Progenitor cell of endocrine pancreas (in vitro differentiated cells): Measurements from ENCODE around the gene ALKBH5. TPM values are rescaled to one million over a fixed set of nuclear protein-coding genes. Genes with fewer than 3 reads are reported as not detected.
"Not testable (repeated sequence)": the region's sequence is repeated elsewhere in the genome, so short reads cannot be mapped to it uniquely, and the experiment has no call there.

Experiments
- DNase-seq: peaks from one replicate; pipeline ENCODE4 v3.0.0; 2021; ENCODE audit warnings: low spot score; ENCODE audit not compliant: unreplicated experiment
- H3K27ac Mint-ChIP-seq: 2 replicates; pipeline ENCODE4 v1.8.0; 2021; ENCODE audit warnings: mild to moderate bottlenecking, moderate library complexity, mixed read lengths
- H3K27me3 Mint-ChIP-seq: 2 replicates; pipeline ENCODE4 v1.8.0; 2021; ENCODE audit warnings: mixed read lengths
- H3K36me3 Mint-ChIP-seq: 2 replicates; pipeline ENCODE4 v1.8.0; 2022; ENCODE audit warnings: mixed read lengths; ENCODE audit not compliant: insufficient read depth
- H3K4me1 Mint-ChIP-seq: 2 replicates; pipeline ENCODE4 v1.8.0; 2021; ENCODE audit warnings: low read depth, mixed read lengths
- H3K4me3 Mint-ChIP-seq: 2 replicates; pipeline ENCODE4 v1.8.0; 2021; ENCODE audit warnings: low read depth, mild to moderate bottlenecking, moderate library complexity, mixed read lengths
- H3K9me3 Mint-ChIP-seq: 2 replicates; pipeline ENCODE4 v1.8.0; 2021; ENCODE audit warnings: low read depth, mixed read lengths
- CTCF ChIP-seq: fragments of 200-600 bp; sonication (generic); IDR thresholded peaks from one replicate; pipeline ENCODE4 v1.5.0; 2021; ENCODE audit warnings: antibody characterized with exemption, mild to moderate bottlenecking; ENCODE audit not compliant: unreplicated experiment
- total RNA-seq: library from RNA; stranded (reverse); gene quantifications from 2 replicates; pipeline ENCODE4 v1.2.1, GENCODE V29; 2021

ALKBH5 gene
- total RNA-seq, 1 donor from 2014 or later = 78.1 TPM

GRCh38 chr17:18208092-18208491, 24.5 kb downstream of the ALKBH5 start:
- H3K9me3 Mint-ChIP-seq = no peaks in the 10 kb centered on the region
- H3K36me3 Mint-ChIP-seq = peaks cover 12% of the 10 kb centered on the region
- no peak for DNase-seq
- H3K4me3 Mint-ChIP-seq = no peak overlapping the region
- no peak for TF ChIP-seq CTCF
- H3K4me1 Mint-ChIP-seq = peaks cover 3% of the 10 kb centered on the region
- no peaks in the 10 kb centered on the region for H3K27me3 Mint-ChIP-seq
- no peak overlapping the region for H3K27ac Mint-ChIP-seq

DNA sequence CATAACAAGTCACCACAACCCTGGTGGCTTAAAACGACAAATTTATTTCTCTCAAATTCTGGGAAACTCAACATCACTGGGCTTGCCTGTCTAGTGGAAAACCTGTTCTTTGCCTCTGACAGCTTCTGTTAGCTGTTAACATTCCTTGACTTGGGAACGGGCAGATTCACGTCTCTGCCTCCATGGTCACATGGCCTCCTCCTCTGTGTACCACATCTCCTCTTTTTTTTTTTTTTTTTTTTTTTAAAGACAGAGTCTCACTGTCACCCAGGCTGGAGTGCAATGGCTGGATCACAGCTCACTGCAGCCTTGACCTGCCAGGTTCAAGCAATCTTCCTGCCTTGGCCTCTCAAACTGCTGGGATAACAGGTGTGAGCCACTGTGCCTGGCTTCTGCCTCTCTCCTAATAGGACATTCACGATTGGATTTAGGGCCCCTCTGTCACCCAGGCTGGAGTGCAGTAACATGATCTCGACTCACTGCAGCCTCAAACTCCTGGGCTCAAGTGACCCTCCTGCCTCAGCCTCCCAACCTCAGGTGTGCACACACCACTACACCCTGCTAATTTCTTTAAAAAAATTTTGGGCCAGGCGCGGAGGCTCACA, 30.1 kb downstream of the ALKBH5 start:
- H3K27me3 Mint-ChIP-seq = no peaks in the 10 kb centered on the region
- H3K27ac Mint-ChIP-seq = peak overlapping the region; percentile 33
- H3K4me3 Mint-ChIP-seq = no peak overlapping the region

GRCh38 chr17:18216906-18217305, 33.3 kb downstream of the ALKBH5 start:
- not testable (repeated sequence) for H3K4me3 Mint-ChIP-seq, DNase-seq, H3K27me3 Mint-ChIP-seq, H3K36me3 Mint-ChIP-seq, H3K27ac Mint-ChIP-seq, H3K4me1 Mint-ChIP-seq, H3K9me3 Mint-ChIP-seq

More for the DNA sequence above, 30.1 kb downstream of the ALKBH5 start:
- DNase-seq = no peak
- no peak for TF ChIP-seq CTCF
- Mint-ChIP-seq H3K9me3 (no peaks in the 10 kb centered on the region), H3K4me1 (no peaks in the 10 kb centered on the region), H3K36me3 (peaks cover 3% of the 10 kb centered on the region)

GRCh38 chr17:18217412-18218015, 33.9 kb downstream of the ALKBH5 start:
- no peaks in the 10 kb centered on the region for H3K4me1 Mint-ChIP-seq
- no peaks in the 10 kb centered on the region for H3K36me3 Mint-ChIP-seq
- H3K4me3 Mint-ChIP-seq = no peak overlapping the region
- peak; percentile 78 for DNase-seq
- H3K9me3 Mint-ChIP-seq = no peaks in the 10 kb centered on the region
- TF ChIP-seq CTCF = peak; percentile 85
- H3K27ac Mint-ChIP-seq = peak overlapping the region; percentile 56
- no peaks in the 10 kb centered on the region for H3K27me3 Mint-ChIP-seq

DNA sequence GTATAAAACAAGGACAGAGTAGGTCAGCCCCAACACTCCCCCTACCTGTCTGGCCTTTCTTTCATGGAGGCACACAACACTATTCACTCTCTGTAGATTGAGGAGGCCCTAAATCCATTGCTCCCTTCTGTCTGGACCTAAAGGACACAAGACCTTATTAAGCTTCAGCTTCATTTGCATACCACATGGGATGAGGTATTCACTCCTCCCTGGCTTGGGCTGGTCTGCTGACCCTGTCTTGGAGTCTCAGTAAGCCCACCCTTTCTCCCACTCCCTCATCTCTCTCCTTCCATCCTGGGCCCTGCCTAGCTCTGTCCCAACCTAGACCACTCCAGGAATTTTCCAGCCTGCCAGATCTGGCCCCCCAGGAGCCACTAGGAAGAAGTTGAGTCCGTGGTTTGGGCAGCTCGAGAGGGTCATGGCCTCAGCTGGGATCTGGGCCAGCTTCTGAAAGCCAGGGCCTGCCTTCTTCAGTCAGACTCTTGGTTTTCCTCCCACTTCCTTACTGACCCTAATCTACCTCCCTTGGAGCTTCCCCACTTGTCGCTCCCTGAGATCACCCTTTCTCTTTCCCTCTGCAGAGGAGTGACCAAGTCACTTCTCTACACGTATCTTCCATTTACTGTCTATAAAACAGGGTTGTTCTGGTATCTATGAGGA, 35.3 kb downstream of the ALKBH5 start:
- H3K4me3 Mint-ChIP-seq = no peak overlapping the region
- no peak for DNase-seq
- H3K4me1 Mint-ChIP-seq = no peaks in the 10 kb centered on the region
- H3K27me3 Mint-ChIP-seq = no peaks in the 10 kb centered on the region
- no peaks in the 10 kb centered on the region for H3K9me3 Mint-ChIP-seq
- no peaks in the 10 kb centered on the region for H3K36me3 Mint-ChIP-seq
- TF ChIP-seq CTCF = no peak
- no peak overlapping the region for H3K27ac Mint-ChIP-seq
